ENCODE data around the gene DNAH1. TPM values are rescaled to one million over a fixed set of nuclear protein-coding genes. Genes with fewer than 3 reads are reported as not detected.

DNAH1 gene
- 6.8 and 8.5 TPM in 2 replicates for total RNA-seq

DNA sequence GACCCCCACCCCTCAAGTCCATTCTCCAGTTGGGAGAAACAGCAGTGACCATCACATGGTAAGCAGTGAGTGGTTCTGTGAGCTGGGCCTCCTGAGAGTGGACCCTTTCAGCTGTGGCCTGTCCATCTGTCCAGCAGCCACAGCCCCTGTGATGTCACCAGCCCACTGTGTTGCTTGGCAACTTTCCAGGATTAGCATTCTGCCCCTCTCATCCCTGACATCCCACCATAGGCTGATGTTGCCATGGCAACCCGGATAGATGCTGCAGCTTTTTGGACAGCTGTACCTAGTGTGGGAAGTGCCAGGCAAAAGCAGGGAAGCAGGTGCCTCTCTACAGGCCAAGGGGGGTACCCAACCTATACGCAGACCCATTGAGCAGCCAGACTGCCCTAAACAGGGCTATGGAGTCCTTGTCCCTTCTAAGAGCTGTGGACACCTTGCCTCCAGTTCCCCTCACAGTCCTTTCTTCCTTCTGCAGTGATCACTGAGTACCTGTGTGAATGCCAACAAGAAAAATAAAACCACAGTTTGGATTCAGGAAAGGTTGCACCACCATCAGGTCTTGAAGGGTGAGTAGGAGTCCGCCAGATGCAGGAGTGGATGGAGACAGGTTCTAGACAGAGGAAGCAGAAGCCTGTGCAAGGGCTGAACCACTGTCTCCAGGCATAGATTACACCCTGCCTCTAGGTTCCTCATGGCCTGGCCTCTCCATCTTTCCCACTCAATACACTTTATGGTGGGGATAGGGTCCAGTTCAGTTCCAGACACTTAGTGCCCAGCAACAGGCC, at the start of gene DNAH1:
Gene DNAH1, plus strand, starts transcription at position 343 of the 788 bp plus-strand sequence. CDS start 6,124 bp downstream, outside the sequence.

DNA sequence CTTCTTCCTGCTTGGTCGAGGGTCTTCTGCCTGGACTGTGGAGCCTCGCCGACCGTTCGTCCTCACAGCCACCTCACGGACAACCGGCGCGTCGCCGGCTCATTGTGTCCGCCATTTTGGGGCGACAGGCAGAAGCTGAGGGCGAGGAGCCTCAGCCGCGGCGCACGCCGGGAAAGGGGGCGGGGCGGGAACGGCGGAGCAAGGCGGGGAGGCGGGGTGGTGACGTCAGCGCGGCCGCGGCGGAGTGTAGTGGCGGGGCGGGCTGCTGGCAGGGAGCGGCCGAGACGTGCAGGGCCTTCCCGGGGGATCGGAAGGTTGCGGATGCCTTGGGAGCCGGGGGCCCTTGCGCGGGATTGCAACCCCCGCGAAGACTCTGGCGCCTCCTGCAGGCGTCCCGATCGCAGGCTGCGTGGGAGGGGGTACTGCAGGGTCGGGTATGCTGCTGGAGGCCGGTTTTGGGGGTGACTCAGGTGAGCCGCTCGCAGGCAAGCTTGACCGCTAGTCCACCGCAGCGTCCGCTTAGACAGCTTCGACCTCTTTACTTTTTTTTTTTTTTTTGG, 37.5 kb upstream of the DNAH1 start, which contains the start of gene WDR82:
Gene WDR82, minus strand, starts transcription at position 140 of the 560 bp plus-strand sequence. CDS start 288 bp downstream, outside the sequence.

DNA sequence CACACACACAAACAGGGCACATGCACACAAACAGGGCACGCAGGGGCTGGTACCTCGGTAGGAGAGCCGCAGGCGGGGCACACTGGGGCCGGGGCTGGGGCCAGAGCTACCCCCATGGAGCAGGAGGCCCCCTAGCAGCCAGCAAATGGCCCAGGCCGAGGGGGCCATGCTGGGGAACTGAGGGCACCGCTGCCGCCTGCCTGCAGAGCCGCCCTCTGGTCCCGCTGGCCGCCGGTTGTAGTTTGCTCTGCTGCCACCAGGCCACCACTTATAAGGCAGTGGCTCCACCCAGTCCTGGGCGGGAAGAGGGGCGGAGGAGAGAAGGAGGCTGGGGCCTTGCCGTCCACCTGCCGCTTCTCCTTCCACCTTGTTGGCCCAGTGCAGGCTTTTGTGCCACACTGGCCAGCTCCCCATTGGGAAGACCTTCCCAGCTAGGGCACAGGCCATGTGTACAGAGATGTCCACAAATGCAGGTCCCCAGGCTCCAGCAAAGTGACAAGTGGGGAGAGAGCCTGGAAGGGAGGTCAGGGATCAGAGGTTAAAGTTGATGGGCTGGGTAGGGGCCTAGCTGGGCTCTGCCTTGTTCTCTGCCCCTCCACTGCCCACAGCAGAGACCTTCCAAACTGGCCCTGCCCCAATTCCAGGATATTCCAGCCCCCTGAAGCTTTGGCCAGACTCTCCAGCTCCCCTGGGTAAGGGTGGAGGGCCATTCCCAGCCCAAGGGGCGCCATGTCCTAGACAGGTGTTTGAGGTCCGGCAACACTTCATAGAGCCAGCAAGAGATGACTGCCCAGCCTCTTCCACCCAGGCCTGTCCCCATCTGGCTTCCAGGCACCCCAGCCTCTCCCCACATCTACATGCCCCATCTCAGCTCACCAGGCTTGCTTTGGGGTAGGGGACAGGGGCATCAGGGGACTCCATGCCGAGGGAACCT, 129.0 kb downstream of the DNAH1 start, which contains the start of gene SEMA3G:
Gene SEMA3G, minus strand, starts transcription at position 244 of the 934 bp plus-strand sequence. Its CDS starts 76 bp downstream, at position 168.

Small RNA genes within 50 kb of the gene (small RNA-seq; reads per million reads assigned to genes)
- not detected for gene MIR135A1
- gene MIRLET7G = 1,331 reads per million, percentile 100 among the genes with 10 or more reads in this experiment

Other genes with a start within 250 kb of the DNAH1 start
- gene POC1A, start 161.9 kb upstream of the DNAH1 start, total RNA-seq = 3.9 and 6.4 TPM in 2 replicates
- gene ALAS1, start 118.2 kb upstream of the DNAH1 start, total RNA-seq = 78.1 and 82.8 TPM in 2 replicates
- gene TLR9, start 90.7 kb upstream of the DNAH1 start, total RNA-seq = under 0.01 TPM in 1 of 2 replicates, not detected in the other
- 184 and 187 TPM in 2 replicates for gene TWF2, start 77.2 kb upstream of the DNAH1 start, total RNA-seq
- gene PPM1M, start 70.6 kb upstream of the DNAH1 start, total RNA-seq = 14.8 and 16.3 TPM in 2 replicates
- 63.7 and 67.3 TPM in 2 replicates for gene WDR82, start 37.7 kb upstream of the DNAH1 start, total RNA-seq
- gene GLYCTK, start 28.5 kb upstream of the DNAH1 start, total RNA-seq = 17.0 and 22.8 TPM in 2 replicates
- 77.2 and 93.7 TPM in 2 replicates for gene BAP1, start 93.7 kb downstream of the DNAH1 start, total RNA-seq
- 4.9 and 5.7 TPM in 2 replicates for gene PHF7, start 94.3 kb downstream of the DNAH1 start, total RNA-seq
- gene SEMA3G, start 128.8 kb downstream of the DNAH1 start, total RNA-seq = 18.2 and 65.0 TPM in 2 replicates
- gene TNNC1, start 137.7 kb downstream of the DNAH1 start, total RNA-seq = not detected in 2 replicates
- gene NISCH, start 139.3 kb downstream of the DNAH1 start, total RNA-seq = 98.8 and 111 TPM in 2 replicates
- gene STAB1, start 179.0 kb downstream of the DNAH1 start, total RNA-seq = 267 and 435 TPM in 2 replicates
- 67.3 and 112 TPM in 2 replicates for gene NT5DC2, start 217.5 kb downstream of the DNAH1 start, total RNA-seq
- gene UQCC5, start 220.3 kb downstream of the DNAH1 start, total RNA-seq = 3.7 and 4.6 TPM in 2 replicates